SK-N-SH treated with all-trans-retinoic acid at 6 μM for 48 hours (cell line): ENCODE measurements around the gene CD274.
"Not testable (repeated sequence)": the region's sequence is repeated elsewhere in the genome, so short reads cannot be mapped to it uniquely, and the experiment has no call there.

ENCODE experiments used
- GLIS3 ChIP-seq: fragments of 250-450 bp; sonication (Bioruptor Pico); IDR thresholded peaks from 2 replicates; pipeline ENCODE4 v1.5.0; 2020; ENCODE audit warnings: mild to moderate bottlenecking, moderate library complexity
- ZC3H10 ChIP-seq: fragments of 250-450 bp; sonication (Bioruptor Pico); IDR thresholded peaks from 2 replicates; pipeline ENCODE4 v1.5.1; 2021; ENCODE audit warnings: mild to moderate bottlenecking, moderate library complexity

GRCh38 chr9:5433841-5434810, 16.2 kb upstream of the CD274 start:
- not testable (repeated sequence) for TF ChIP-seq GLIS3 (CRISPR knock-in tag); ZC3H10
